HEK293T (cell line): ENCODE measurements around the gene AFF1.

Source experiments
- CTCF ChIA-PET: fragments of 350-600 bp; formaldehyde crosslinking; extraction: SDS; loops from one replicate; lab custom pipeline; 2021; ENCODE audit warnings: antibody characterized with exemption, inconsistent platforms; lab: Yijun Ruan, JAX
- POLR2A ChIA-PET: fragments of 350-600 bp; formaldehyde crosslinking; extraction: SDS; loops from one replicate; lab custom pipeline; 2020; ENCODE audit warnings: antibody characterized with exemption, inconsistent platforms; lab: Yijun Ruan, JAX
- DNase-seq: peaks from one replicate; pipeline ENCODE4 v3.0.0; 2012; ENCODE audit warnings: mixed read lengths; ENCODE audit errors: extremely low spot score
- ARNT ChIP-seq: fragments of 450-650 bp; IDR thresholded peaks from 2 replicates; pipeline ENCODE4 v1.6.1; 2017; ENCODE audit warnings: mild to moderate bottlenecking
- BHLHE40 ChIP-seq: fragments of 450-650 bp; IDR thresholded peaks from 2 replicates; pipeline ENCODE4 v1.6.1; 2016; ENCODE audit warnings: mild to moderate bottlenecking, moderate library complexity, borderline replicate concordance
- CTBP1 ChIP-seq: fragments of 450-650 bp; IDR thresholded peaks from 2 replicates; pipeline ENCODE4 v1.6.1; 2016; ENCODE audit warnings: borderline replicate concordance
- ELF4 ChIP-seq: fragments of 450-650 bp; IDR thresholded peaks from 2 replicates; pipeline ENCODE4 v1.6.1; 2017; ENCODE audit warnings: antibody characterized with exemption
- FOXA1 ChIP-seq: fragments of 450-650 bp; IDR thresholded peaks from 2 replicates; pipeline ENCODE4 v1.6.1; 2016; ENCODE audit warnings: mild to moderate bottlenecking
- FOXK2 ChIP-seq: fragments of 450-650 bp; IDR thresholded peaks from 2 replicates; pipeline ENCODE4 v1.6.1; 2016; ENCODE audit warnings: mild to moderate bottlenecking
- FOXM1 ChIP-seq: fragments of 450-650 bp; IDR thresholded peaks from 2 replicates; pipeline ENCODE4 v1.6.1; 2017; ENCODE audit warnings: mild to moderate bottlenecking, borderline replicate concordance
- HDGF ChIP-seq: fragments of 450-650 bp; IDR thresholded peaks from 2 replicates; pipeline ENCODE4 v1.6.1; 2017; ENCODE audit warnings: antibody characterized with exemption, borderline replicate concordance
- L3MBTL2 ChIP-seq: fragments of 450-650 bp; conservative IDR thresholded peaks from 2 replicates; pipeline ENCODE4 v1.6.1; 2016; ENCODE audit warnings: mild to moderate bottlenecking
- LEF1 ChIP-seq: fragments of 450-650 bp; IDR thresholded peaks from 2 replicates; pipeline ENCODE4 v1.6.1; 2017; ENCODE audit warnings: mild to moderate bottlenecking, borderline replicate concordance
- NFRKB ChIP-seq: fragments of 450-650 bp; IDR thresholded peaks from 2 replicates; pipeline ENCODE4 v1.6.1; 2016; ENCODE audit warnings: mild to moderate bottlenecking, moderate library complexity
- SP1 ChIP-seq: fragments of 450-650 bp; IDR thresholded peaks from 2 replicates; pipeline ENCODE4 v1.6.1; 2017
- SUZ12 ChIP-seq: fragments of 450-650 bp; IDR thresholded peaks from 2 replicates; pipeline ENCODE4 v1.6.1; 2016; ENCODE audit warnings: mild to moderate bottlenecking
- TARDBP ChIP-seq: fragments of 450-650 bp; IDR thresholded peaks from 2 replicates; pipeline ENCODE4 v1.6.1; 2016
- ZNF384 ChIP-seq: fragments of 450-650 bp; IDR thresholded peaks from 2 replicates; pipeline ENCODE4 v1.6.1; 2016
- TF ChIP-seq, protein P1 (sequence below): fragments of 450-650 bp; IDR thresholded peaks from 2 replicates; pipeline ENCODE4 v1.6.1; 2016

AFF1 gene

DNA sequence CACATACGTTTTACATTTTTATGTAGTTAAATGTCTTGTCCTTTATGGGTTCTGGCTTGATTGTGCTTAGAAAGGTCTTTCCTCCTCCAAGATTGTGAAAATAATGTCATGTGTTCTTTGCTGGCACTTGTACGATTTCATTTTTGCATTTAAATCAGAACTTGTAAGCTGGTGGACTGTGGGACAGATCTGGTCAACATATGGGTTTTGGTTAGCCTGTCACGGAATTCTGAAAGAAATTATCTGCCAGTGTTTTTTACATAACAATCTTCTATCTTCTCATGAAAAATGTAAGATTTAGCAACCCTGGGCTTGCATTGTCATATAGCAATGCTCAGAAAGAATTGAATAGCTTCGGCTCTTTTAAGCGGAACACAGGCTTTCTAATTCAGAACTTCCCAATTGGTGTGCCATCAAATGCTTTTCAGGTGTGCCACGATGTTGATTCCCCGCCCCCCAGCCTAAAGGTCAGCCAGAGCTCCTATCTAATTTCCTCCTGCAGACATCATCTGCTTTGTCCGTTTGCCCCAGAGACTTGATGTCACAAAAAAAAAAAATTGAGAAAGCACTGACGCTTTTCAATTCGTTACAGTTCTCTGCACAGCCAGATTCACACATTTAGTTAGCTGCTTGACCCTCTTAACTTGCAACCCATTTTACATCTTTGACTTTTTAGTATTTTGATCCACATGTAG is 16.2 kb downstream of the AFF1 start:
- ChIA-PET CTCF (no interaction called here), POLR2A (interaction anchor here (0.7 kb wide), 1 partner anchor 55 kb away, joined by 3 read pairs; no protein-coding TSS in a partner anchor)
- DNase-seq: no peak

DNA sequence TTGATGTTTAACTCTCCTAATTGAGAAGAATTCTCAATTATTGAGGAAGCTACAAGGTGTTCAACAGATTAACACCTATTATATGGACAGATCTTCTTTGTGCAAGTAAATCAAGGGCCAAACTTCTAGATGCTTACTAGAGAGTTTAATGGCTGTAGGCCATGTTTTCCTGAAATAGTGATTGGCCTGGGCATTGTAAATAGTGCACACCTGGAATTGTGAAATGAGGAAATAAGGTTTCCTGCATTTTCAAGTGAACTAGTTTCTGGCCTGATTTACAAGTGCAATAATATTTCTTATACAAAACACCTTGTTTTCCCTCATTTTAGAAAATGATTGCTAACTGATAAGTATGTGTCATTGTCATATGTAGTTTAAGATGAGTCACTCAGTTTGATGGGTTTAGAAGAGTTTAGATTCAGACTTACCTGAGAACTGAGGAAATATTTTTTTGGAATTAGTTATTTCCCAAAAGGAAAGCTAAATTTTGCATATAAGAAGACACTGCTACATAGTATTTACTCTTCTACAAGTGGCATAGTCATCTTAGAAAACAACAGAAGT is 21.2 kb downstream of the AFF1 start:
- TF ChIP-seq SUZ12 (no peak), ARNT (no peak), SP1 (no peak)
- ChIA-PET CTCF (no interaction called here), POLR2A (no interaction called here)
- no peak for DNase-seq

More for the DNA sequence above, 16.2 kb downstream of the AFF1 start:
- TF ChIP-seq, protein P1, sequence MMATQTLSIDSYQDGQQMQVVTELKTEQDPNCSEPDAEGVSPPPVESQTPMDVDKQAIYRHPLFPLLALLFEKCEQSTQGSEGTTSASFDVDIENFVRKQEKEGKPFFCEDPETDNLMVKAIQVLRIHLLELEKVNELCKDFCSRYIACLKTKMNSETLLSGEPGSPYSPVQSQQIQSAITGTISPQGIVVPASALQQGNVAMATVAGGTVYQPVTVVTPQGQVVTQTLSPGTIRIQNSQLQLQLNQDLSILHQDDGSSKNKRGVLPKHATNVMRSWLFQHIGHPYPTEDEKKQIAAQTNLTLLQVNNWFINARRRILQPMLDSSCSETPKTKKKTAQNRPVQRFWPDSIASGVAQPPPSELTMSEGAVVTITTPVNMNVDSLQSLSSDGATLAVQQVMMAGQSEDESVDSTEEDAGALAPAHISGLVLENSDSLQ: no peak
- TF ChIP-seq CTBP1: no peak
- TF ChIP-seq TARDBP: no peak
- no peak for TF ChIP-seq LEF1
- TF ChIP-seq FOXA1: no peak
- no peak for TF ChIP-seq SUZ12
- TF ChIP-seq HDGF: no peak
- TF ChIP-seq ZNF384: no peak
- no peak for TF ChIP-seq FOXK2
- TF ChIP-seq L3MBTL2: no peak
- no peak for TF ChIP-seq ARNT
- TF ChIP-seq SP1: no peak
- no peak for TF ChIP-seq NFRKB
- no peak for TF ChIP-seq FOXM1
- no peak for TF ChIP-seq BHLHE40
- no peak for TF ChIP-seq ELF4

DNA sequence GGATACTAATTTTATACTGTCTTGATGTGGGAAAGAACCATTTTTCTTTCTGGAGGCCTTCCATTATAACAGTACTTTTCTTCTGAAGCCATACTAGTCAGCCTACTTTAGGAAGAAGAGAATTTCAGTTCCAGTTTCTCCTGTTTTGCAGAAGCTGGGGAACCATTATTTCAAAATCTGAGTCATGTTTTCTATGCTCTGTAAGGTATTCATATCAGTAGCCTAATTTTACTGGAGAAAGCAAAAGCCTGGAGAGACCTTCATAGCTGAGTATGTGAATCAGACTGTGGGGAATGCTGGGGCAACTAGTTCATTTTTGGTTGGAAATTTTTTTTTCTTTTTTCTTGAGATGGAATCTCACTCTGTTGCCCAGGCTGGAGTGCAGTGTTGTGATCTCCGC is 22.4 kb downstream of the AFF1 start:
- no peak for DNase-seq
- CTCF ChIA-PET: no interaction called here
- TF ChIP-seq HDGF (no peak), TARDBP (no peak), L3MBTL2 (no peak), CTBP1 (no peak), SP1 (no peak), FOXM1 (no peak), FOXA1 (no peak), NFRKB (no peak), ZNF384 (no peak), ARNT (no peak), FOXK2 (no peak), LEF1 (no peak), ELF4 (no peak), SUZ12 (no peak), BHLHE40 (no peak)
- TF ChIP-seq, protein P1: no peak
- POLR2A ChIA-PET: no interaction called here

DNA sequence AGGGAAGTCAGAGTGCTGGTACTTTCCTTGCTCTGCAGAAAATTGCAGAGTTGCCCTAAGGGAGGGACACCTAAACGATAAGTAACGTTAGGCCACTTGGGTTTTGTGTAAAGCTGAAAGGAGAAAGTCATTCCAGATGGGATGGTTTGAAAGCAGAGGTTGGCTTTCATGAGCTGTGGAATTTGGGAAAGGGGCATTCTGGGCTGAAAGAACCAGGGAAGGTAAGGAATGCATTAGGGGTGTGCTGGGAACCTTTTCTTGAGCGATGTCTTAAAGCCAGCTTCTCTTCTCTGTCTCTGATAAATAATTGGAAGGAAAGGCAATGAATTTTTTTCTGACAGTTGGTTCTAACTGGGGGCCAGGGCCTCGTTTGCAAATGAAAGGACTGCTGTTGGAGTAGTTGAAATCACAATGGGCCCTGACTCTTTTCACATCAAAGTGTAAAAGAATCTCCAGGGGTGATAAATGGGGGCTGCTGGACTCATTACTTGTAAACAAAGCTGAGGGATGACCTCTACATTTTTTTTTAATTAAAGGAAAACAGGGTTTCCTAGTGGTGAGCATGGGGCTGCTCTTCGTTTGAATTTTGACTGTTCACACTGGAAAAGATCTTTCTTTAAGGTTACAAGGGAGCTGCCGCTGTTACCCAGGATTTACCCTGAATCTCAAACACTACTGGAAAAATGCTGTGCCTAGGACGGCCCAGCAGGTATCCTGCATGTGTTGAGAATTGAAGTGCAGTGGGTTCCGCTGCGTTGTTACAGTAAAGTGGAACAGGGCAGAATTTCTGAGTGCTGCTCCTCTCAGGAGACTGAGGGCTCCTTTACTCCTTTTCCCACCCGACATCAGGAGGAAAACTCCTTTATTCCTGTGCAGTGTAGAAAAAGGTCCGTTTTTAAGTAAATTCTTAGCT is 25.0 kb downstream of the AFF1 start:
- DNase-seq: no peak
- TF ChIP-seq, protein P1: no peak
- TF ChIP-seq NFRKB (no peak), HDGF (no peak), LEF1 (no peak), SP1 (no peak), FOXA1 (no peak), CTBP1 (no peak)
- POLR2A ChIA-PET: interaction anchor here (0.9 to 1.5 kb wide), 4 partner anchors 11 to 47 kb away, joined by 3 to 7 read pairs (median 4); partner anchors contain the start of gene AFF1
- CTCF ChIA-PET: interaction anchor here (0.8 to 1.6 kb wide), 3 partner anchors 24 to 120 kb away, joined by 3 read pairs; no protein-coding TSS in a partner anchor

DNA sequence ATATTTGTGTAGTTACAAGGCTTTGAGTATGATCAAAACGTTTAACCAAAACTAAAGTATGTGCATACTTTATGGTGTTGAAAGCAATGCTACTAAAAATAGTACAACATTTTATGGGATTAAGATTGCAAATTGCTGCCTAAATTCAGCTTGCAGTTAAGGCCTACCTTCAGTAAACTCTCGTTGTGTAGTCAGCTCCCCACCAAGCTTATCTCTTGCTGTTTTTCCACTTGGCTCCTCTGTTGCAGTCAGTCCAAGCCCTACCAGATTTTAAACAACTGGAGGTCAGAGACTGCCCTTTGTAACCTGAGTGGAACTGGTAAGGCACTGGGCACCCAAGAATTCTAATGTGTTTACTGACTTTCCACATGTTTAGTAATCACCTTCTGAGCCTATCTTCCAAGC is 25.7 kb downstream of the AFF1 start:
- POLR2A ChIA-PET: interaction anchor here (0.7 to 1.5 kb wide), 5 partner anchors 11 to 46 kb away, joined by 3 to 7 read pairs (median 5); partner anchors contain the start of gene AFF1
- CTCF ChIA-PET: interaction anchor here (0.8 to 1.6 kb wide), 2 partner anchors 46 to 119 kb away, joined by 3 read pairs; no protein-coding TSS in a partner anchor
- TF ChIP-seq HDGF (no peak), NFRKB (no peak), ARNT (no peak), FOXA1 (no peak), TARDBP (no peak), FOXK2 (no peak), LEF1 (no peak), L3MBTL2 (no peak), ZNF384 (no peak), SUZ12 (no peak), CTBP1 (no peak), ELF4 (no peak; the same call in 1 of the 2 replicates), FOXM1 (no peak), SP1 (no peak), BHLHE40 (no peak)
- TF ChIP-seq, protein P1: no peak
- no peak for DNase-seq
